Osteoblast (primary cell): ENCODE results near the gene ATG13. TPM values are rescaled to one million over a fixed set of nuclear protein-coding genes. Genes with fewer than 3 reads are reported as not detected.

Experiments used
- DNase-seq: peaks from one replicate; pipeline ENCODE4 v3.0.0; 2011; ENCODE audit warnings: low spot score, mixed read lengths; ENCODE audit not compliant: insufficient read length; ENCODE audit errors: missing footprints
- H2AFZ ChIP-seq: 2 replicates; pipeline ENCODE4 v1.6.0; 2011; ENCODE audit warnings: mild to moderate bottlenecking, low read length
- H3K27ac ChIP-seq: 2 replicates; pipeline ENCODE4 v1.5.1; 2011; ENCODE audit warnings: mild to moderate bottlenecking, low read depth, low read length, moderate library complexity
- H3K27me3 ChIP-seq: 2 replicates; pipeline ENCODE4 v1.6.0; 2012; ENCODE audit warnings: mild to moderate bottlenecking, control low read depth, inconsistent platforms, low read length, moderate library complexity; ENCODE audit not compliant: insufficient read depth
- H3K36me3 ChIP-seq: 2 replicates; pipeline ENCODE4 v1.5.1; 2011; ENCODE audit warnings: mild to moderate bottlenecking, low read length, control low read depth, moderate library complexity; ENCODE audit not compliant: insufficient read depth
- H3K4me1 ChIP-seq: 2 replicates; pipeline ENCODE4 v1.5.1; 2011; ENCODE audit warnings: mild to moderate bottlenecking, low read length, control low read depth, moderate library complexity; ENCODE audit not compliant: insufficient read depth
- H3K4me2 ChIP-seq: 2 replicates; pipeline ENCODE4 v1.6.0; 2011; ENCODE audit warnings: mild to moderate bottlenecking, low read length; ENCODE audit not compliant: insufficient read depth
- H3K4me3 ChIP-seq: fragments of 200-600 bp; sonication (generic); 3 replicates; pipeline ENCODE4 v1.5.1; 2012; ENCODE audit warnings: mild to moderate bottlenecking, low read length, inconsistent platforms; ENCODE audit not compliant: insufficient read depth
- H3K79me2 ChIP-seq: 2 replicates; pipeline ENCODE4 v1.6.0; 2012; ENCODE audit warnings: mild to moderate bottlenecking, low read length, control low read depth, inconsistent platforms; ENCODE audit not compliant: insufficient read depth
- H3K9me3 ChIP-seq: 2 replicates; pipeline ENCODE4 v1.5.1; 2011; ENCODE audit warnings: low read depth, low read length, control low read depth
- H4K20me1 ChIP-seq: 2 replicates; pipeline ENCODE4 v1.6.0; 2012; ENCODE audit warnings: mild to moderate bottlenecking, low read length, control low read depth; ENCODE audit not compliant: insufficient read depth
- CTCF ChIP-seq: IDR thresholded peaks from 2 replicates; pipeline ENCODE4 v1.5.1; 2011; ENCODE audit warnings: mild to moderate bottlenecking, low read depth, low read length, moderate library complexity; ENCODE audit errors: extremely low read depth
- total RNA-seq: library from RNA; depleted of rRNA; stranded (reverse); fragments of >200 nt; gene quantifications from 2 replicates; pipeline ENCODE4 v1.2.3, GENCODE V29; 2012

The ATG13 gene
- total RNA-seq, 1 donor, result 70.9 TPM

- H2AFZ ChIP-seq, result no peak overlapping the region
- H4K20me1 ChIP-seq, result no peaks in the 10 kb centered on the region
- DNase-seq, result no peak
- no peaks in the 10 kb centered on the region for H3K9me3 ChIP-seq
- no peak overlapping the region for H3K27ac ChIP-seq
- no peaks in the 10 kb centered on the region for H3K27me3 ChIP-seq
- H3K4me3 ChIP-seq, result no peak overlapping the region
- no peaks in the 10 kb centered on the region for H3K36me3 ChIP-seq
- no peak for TF ChIP-seq CTCF
- H3K4me1 ChIP-seq, result no peaks in the 10 kb centered on the region
- H3K4me2 ChIP-seq, result no peak overlapping the region
- peaks cover 5% of the 10 kb centered on the region for H3K79me2 ChIP-seq
These were observed 9.8 kb upstream of the ATG13 start for GRCh38 chr11:46607516-46607915.

- Histone ChIP-seq H3K4me2 (no peak overlapping the region), H3K27ac (no peak overlapping the region), H4K20me1 (no peaks in the 10 kb centered on the region), H2AFZ (no peak overlapping the region), H3K9me3 (no peaks in the 10 kb centered on the region), H3K4me3 (no peak overlapping the region), H3K27me3 (no peaks in the 10 kb centered on the region), H3K36me3 (no peaks in the 10 kb centered on the region), H3K4me1 (no peaks in the 10 kb centered on the region), H3K79me2 (peaks cover 5% of the 10 kb centered on the region)
- DNase-seq, result no peak
- TF ChIP-seq CTCF, result no peak
These were observed 8.0 kb upstream of the ATG13 start for GRCh38 chr11:46609386-46609785.

GRCh38 chr11:46611526-46612304 is 5.6 kb upstream of the ATG13 start:
- Histone ChIP-seq H3K79me2 (peaks cover 13% of the 10 kb centered on the region), H3K4me3 (no peak overlapping the region), H4K20me1 (no peaks in the 10 kb centered on the region), H2AFZ (no peak overlapping the region), H3K9me3 (no peaks in the 10 kb centered on the region), H3K4me2 (no peak overlapping the region), H3K27ac (no peak overlapping the region), H3K4me1 (peaks cover 11% of the 10 kb centered on the region), H3K36me3 (no peaks in the 10 kb centered on the region), H3K27me3 (no peaks in the 10 kb centered on the region)
- no peak for TF ChIP-seq CTCF
- no peak for DNase-seq

- H3K4me2 ChIP-seq, result no peak overlapping the region
- TF ChIP-seq CTCF, result no peak
- no peaks in the 10 kb centered on the region for H4K20me1 ChIP-seq
- H3K27me3 ChIP-seq, result no peaks in the 10 kb centered on the region
- no peak overlapping the region for H2AFZ ChIP-seq
- H3K4me3 ChIP-seq, result no peak overlapping the region
- H3K36me3 ChIP-seq, result no peaks in the 10 kb centered on the region
- H3K9me3 ChIP-seq, result no peaks in the 10 kb centered on the region
- no peak overlapping the region for H3K27ac ChIP-seq
- peaks cover 13% of the 10 kb centered on the region for H3K79me2 ChIP-seq
- no peak for DNase-seq
- peaks cover 11% of the 10 kb centered on the region for H3K4me1 ChIP-seq
These were observed 5.0 kb upstream of the ATG13 start for GRCh38 chr11:46612326-46612725.
